ENCODE results near the gene NPAS3.

Gene NPAS3

GRCh38 chr14:33726685-33727084, 788.0 kb downstream of the NPAS3 start:
- Histone ChIP-seq H3K79me2 (ENCODE audit: insufficient read depth, low read length) (no peaks in the 10 kb centered on the region), H3K4me3 (ENCODE audit: low read length, poor library complexity, severe bottlenecking) (no peak overlapping the region), H2AFZ (ENCODE audit: low read length) (no peak overlapping the region), H3F3A (ENCODE audit: low read depth) (no peaks in the 10 kb centered on the region), H3K9me3 (ENCODE audit: insufficient read depth, low read depth, low read length) (no peaks in the 10 kb centered on the region), H3K36me3 (ENCODE audit: insufficient read depth, low read length) (no peaks in the 10 kb centered on the region), H3K9ac (ENCODE audit: low read depth, low read length, poor library complexity, severe bottlenecking) (no peak overlapping the region), H3K9me2 (replicated peaks; ENCODE audit: low read depth, low read length) (no peaks in the 10 kb centered on the region), H3K27me3 (ENCODE audit: insufficient read depth, low read length, poor library complexity, severe bottlenecking) (no peaks in the 10 kb centered on the region), H4K20me1 (ENCODE audit: insufficient read depth, low read length, poor library complexity, severe bottlenecking) (no peaks in the 10 kb centered on the region), H3K4me2 (ENCODE audit: low read depth, low read length, poor library complexity, severe bottlenecking) (no peak overlapping the region), H3K4me1 (ENCODE audit: insufficient read depth, low read length, poor library complexity, severe bottlenecking) (no peaks in the 10 kb centered on the region)
- TF ChIP-seq CTCF (conservative IDR thresholded peaks at IDR 0.05; ENCODE audit: low read length) (no peak), EZH2phosphoT487 (IDR thresholded peaks at IDR 0.05; ENCODE audit: borderline replicate concordance) (no peak)

GRCh38 chr14:33727606-33728005, 788.9 kb downstream of the NPAS3 start:
- H3F3A ChIP-seq (ENCODE audit: low read depth): no peaks in the 10 kb centered on the region
- H3K9me3 ChIP-seq (ENCODE audit: insufficient read depth, low read depth, low read length): no peaks in the 10 kb centered on the region
- H4K20me1 ChIP-seq (ENCODE audit: insufficient read depth, low read length, poor library complexity, severe bottlenecking): no peaks in the 10 kb centered on the region
- H3K36me3 ChIP-seq (ENCODE audit: insufficient read depth, low read length): no peaks in the 10 kb centered on the region
- H2AFZ ChIP-seq (ENCODE audit: low read length): no peak overlapping the region
- no peak overlapping the region for H3K4me2 ChIP-seq (ENCODE audit: low read depth, low read length, poor library complexity, severe bottlenecking)
- no peaks in the 10 kb centered on the region for H3K79me2 ChIP-seq (ENCODE audit: insufficient read depth, low read length)
- no peaks in the 10 kb centered on the region for H3K9me2 ChIP-seq (replicated peaks; ENCODE audit: low read depth, low read length)
- no peak for TF ChIP-seq CTCF (conservative IDR thresholded peaks at IDR 0.05; ENCODE audit: low read length)
- no peak for TF ChIP-seq EZH2phosphoT487 (IDR thresholded peaks at IDR 0.05; ENCODE audit: borderline replicate concordance)
- H3K4me1 ChIP-seq (ENCODE audit: insufficient read depth, low read length, poor library complexity, severe bottlenecking): no peaks in the 10 kb centered on the region
- no peak overlapping the region for H3K9ac ChIP-seq (ENCODE audit: low read depth, low read length, poor library complexity, severe bottlenecking)
- H3K4me3 ChIP-seq (ENCODE audit: low read length, poor library complexity, severe bottlenecking): no peak overlapping the region
- no peaks in the 10 kb centered on the region for H3K27me3 ChIP-seq (ENCODE audit: insufficient read depth, low read length, poor library complexity, severe bottlenecking)

- Histone ChIP-seq H3K9ac (ENCODE audit: low read depth, low read length, poor library complexity, severe bottlenecking) (no peak overlapping the region), H2AFZ (ENCODE audit: low read length) (no peak overlapping the region), H3K27me3 (ENCODE audit: insufficient read depth, low read length, poor library complexity, severe bottlenecking) (no peaks in the 10 kb centered on the region), H3K36me3 (ENCODE audit: insufficient read depth, low read length) (no peaks in the 10 kb centered on the region), H3K79me2 (ENCODE audit: insufficient read depth, low read length) (no peaks in the 10 kb centered on the region), H4K20me1 (ENCODE audit: insufficient read depth, low read length, poor library complexity, severe bottlenecking) (no peaks in the 10 kb centered on the region), H3K9me2 (replicated peaks; ENCODE audit: low read depth, low read length) (no peaks in the 10 kb centered on the region), H3K4me1 (ENCODE audit: insufficient read depth, low read length, poor library complexity, severe bottlenecking) (no peaks in the 10 kb centered on the region), H3K4me2 (ENCODE audit: low read depth, low read length, poor library complexity, severe bottlenecking) (no peak overlapping the region), H3F3A (ENCODE audit: low read depth) (no peaks in the 10 kb centered on the region), H3K4me3 (ENCODE audit: low read length, poor library complexity, severe bottlenecking) (no peak overlapping the region), H3K9me3 (ENCODE audit: insufficient read depth, low read depth, low read length) (no peaks in the 10 kb centered on the region)
- no peak for TF ChIP-seq EZH2phosphoT487 (IDR thresholded peaks at IDR 0.05; ENCODE audit: borderline replicate concordance)
These were observed 789.4 kb downstream of the NPAS3 start for GRCh38 chr14:33728010-33728498.

GRCh38 chr14:33730156-33730555, 791.5 kb downstream of the NPAS3 start:
- no peak overlapping the region for H2AFZ ChIP-seq (ENCODE audit: low read length)

More at GRCh38 chr14:33730156-33730555, 791.5 kb downstream of the NPAS3 start:
- Histone ChIP-seq H3K27me3 (ENCODE audit: insufficient read depth, low read length, poor library complexity, severe bottlenecking) (no peaks in the 10 kb centered on the region), H3K4me1 (ENCODE audit: insufficient read depth, low read length, poor library complexity, severe bottlenecking) (peaks cover 4% of the 10 kb centered on the region), H3K9ac (ENCODE audit: low read depth, low read length, poor library complexity, severe bottlenecking) (no peak overlapping the region), H3K36me3 (ENCODE audit: insufficient read depth, low read length) (no peaks in the 10 kb centered on the region), H3K79me2 (ENCODE audit: insufficient read depth, low read length) (no peaks in the 10 kb centered on the region), H3K9me3 (ENCODE audit: insufficient read depth, low read depth, low read length) (no peaks in the 10 kb centered on the region), H3F3A (ENCODE audit: low read depth) (no peaks in the 10 kb centered on the region), H3K9me2 (replicated peaks; ENCODE audit: low read depth, low read length) (no peaks in the 10 kb centered on the region), H3K4me2 (ENCODE audit: low read depth, low read length, poor library complexity, severe bottlenecking) (no peak overlapping the region), H4K20me1 (ENCODE audit: insufficient read depth, low read length, poor library complexity, severe bottlenecking) (no peaks in the 10 kb centered on the region), H3K4me3 (ENCODE audit: low read length, poor library complexity, severe bottlenecking) (no peak overlapping the region)
- no peak for TF ChIP-seq EZH2phosphoT487 (IDR thresholded peaks at IDR 0.05; ENCODE audit: borderline replicate concordance)
- no peak for TF ChIP-seq CTCF (conservative IDR thresholded peaks at IDR 0.05; ENCODE audit: low read length)

Data from Loucy (cell line).